Raji (cell line): ENCODE data around the gene CNTN2.
A peak's percentile ranks its signal among the peaks of the same experiment; 100 is the strongest.

Source experiments
- POLR2A ChIP-seq: IDR thresholded peaks from 2 replicates; pipeline ENCODE4 v1.6.1; 2011; ENCODE audit warnings: low read depth, low read length, control low read depth; ENCODE audit not compliant: insufficient read depth

CNTN2 gene

GRCh38 chr1:205102404-205102803, 59.4 kb downstream of the CNTN2 start:
- TF ChIP-seq POLR2A, result no peak

DNA sequence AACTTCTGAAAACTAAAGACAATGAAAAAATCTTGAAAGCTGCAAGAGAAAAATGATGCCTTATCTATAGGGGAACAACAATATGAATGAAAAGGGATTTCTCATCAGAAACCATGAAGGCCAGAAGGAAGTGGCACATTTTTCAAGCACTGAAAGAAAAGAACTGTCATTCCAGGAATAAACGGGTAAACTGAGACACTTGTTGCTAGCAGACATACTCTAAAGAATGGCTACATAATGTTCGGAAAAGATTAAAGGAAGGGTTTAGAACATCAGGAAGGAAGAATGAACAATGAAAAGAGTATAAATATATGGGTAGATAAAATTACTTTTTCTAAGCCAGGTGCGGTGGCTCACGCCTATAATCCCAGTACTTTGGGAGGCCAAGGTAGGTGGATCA, 64.3 kb downstream of the CNTN2 start:
- no peak for TF ChIP-seq POLR2A

GRCh38 chr1:205108464-205108863, 65.5 kb downstream of the CNTN2 start:
- no peak for TF ChIP-seq POLR2A

GRCh38 chr1:205109269-205109668, 66.3 kb downstream of the CNTN2 start:
- TF ChIP-seq POLR2A, result no peak

DNA sequence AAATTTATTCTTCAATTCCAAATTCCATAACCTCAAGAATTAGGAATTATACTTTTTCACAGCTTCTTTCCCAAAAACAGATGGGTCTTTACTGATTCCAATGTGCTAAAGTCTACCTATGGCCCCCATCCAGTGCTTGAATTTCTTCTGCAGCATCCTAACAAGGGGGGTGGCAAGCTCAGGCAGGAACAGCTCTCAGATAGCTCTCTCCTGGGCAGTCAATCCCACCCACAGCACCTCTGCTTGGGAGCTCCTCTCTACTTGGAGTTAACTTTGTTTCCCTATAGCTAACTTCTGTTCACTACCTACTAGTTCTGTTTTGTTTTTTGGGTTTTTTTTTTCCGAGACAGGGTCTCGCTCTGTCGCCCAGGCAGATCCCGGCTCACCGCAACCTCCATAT, 66.7 kb downstream of the CNTN2 start:
- TF ChIP-seq POLR2A, result no peak

GRCh38 chr1:205111354-205111753, 68.3 kb downstream of the CNTN2 start:
- TF ChIP-seq POLR2A, result no peak

GRCh38 chr1:205118752-205119151, 75.7 kb downstream of the CNTN2 start:
- TF ChIP-seq POLR2A, result no peak

GRCh38 chr1:205121660-205122488, 78.9 kb downstream of the CNTN2 start, which contains the start of gene RBBP5:
Gene RBBP5, minus strand, starts transcription at chr1:205121978. Its CDS starts 105 bp downstream, at chr1:205121873.
- peak; percentile 93 for TF ChIP-seq POLR2A

DNA sequence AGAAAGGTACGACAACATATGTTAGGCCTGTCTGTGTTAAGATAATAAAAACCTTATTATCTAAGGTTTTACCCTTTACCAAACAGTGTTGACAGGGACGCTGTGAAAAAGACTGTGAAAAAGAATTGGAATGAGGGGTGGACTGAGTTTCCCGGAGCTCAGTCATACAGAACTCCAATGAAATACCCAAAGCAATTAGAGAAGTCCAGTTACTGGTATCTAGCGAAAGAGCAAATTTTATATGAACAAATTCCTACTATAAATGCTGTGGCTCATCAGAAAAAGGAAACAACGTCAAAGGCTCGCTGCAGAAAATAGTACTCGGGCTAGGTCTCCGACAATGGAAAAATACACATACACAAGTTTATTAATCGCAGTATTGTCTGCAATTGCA, 79.5 kb downstream of the CNTN2 start:
- TF ChIP-seq POLR2A, result no peak

- no peak for TF ChIP-seq POLR2A
Observed at GRCh38 chr1:205124726-205125125, 81.7 kb downstream of the CNTN2 start.

- TF ChIP-seq POLR2A, result no peak
Observed at GRCh38 chr1:205127646-205128045, 84.6 kb downstream of the CNTN2 start.
